ENCODE data around the gene LAPTM5.

Gene LAPTM5

GRCh38 chr1:30750731-30751291 lies 6.8 kb downstream of the LAPTM5 start:
- no peaks in the 10 kb centered on the region for H3K27me3 ChIP-seq (ENCODE audit: control insufficient read depth in 1 of 2, insufficient read depth in 2 of 2, low read length in 2 of 2)
- no peaks in the 10 kb centered on the region for H3K4me1 ChIP-seq (ENCODE audit: insufficient read depth, low read length)
- H3K9me3 ChIP-seq (ENCODE audit: low read length) = no peaks in the 10 kb centered on the region
- H3K36me3 ChIP-seq (ENCODE audit: insufficient read depth, low read length) = no peaks in the 10 kb centered on the region
- no peak overlapping the region for H3K27ac ChIP-seq (ENCODE audit: low read depth, low read length)
- H3K9ac ChIP-seq (ENCODE audit: low read length) = no peak overlapping the region
- H3K4me3 ChIP-seq (ENCODE audit: low read depth in 1 of 2, low read length in 2 of 2) = no peak overlapping the region

- Histone ChIP-seq H3K9ac (ENCODE audit: low read length) (no peak overlapping the region), H3K4me1 (ENCODE audit: insufficient read depth, low read length) (no peaks in the 10 kb centered on the region), H3K27me3 (ENCODE audit: control insufficient read depth in 1 of 2, insufficient read depth in 2 of 2, low read length in 2 of 2) (no peaks in the 10 kb centered on the region), H3K4me3 (ENCODE audit: low read depth in 1 of 2, low read length in 2 of 2) (no peak overlapping the region), H3K27ac (ENCODE audit: low read depth, low read length) (no peak overlapping the region), H3K36me3 (ENCODE audit: insufficient read depth, low read length) (no peaks in the 10 kb centered on the region), H3K9me3 (ENCODE audit: low read length) (no peaks in the 10 kb centered on the region)
Measured at GRCh38 chr1:30749691-30750583, 7.6 kb downstream of the LAPTM5 start.

- Histone ChIP-seq H3K27me3 (ENCODE audit: control insufficient read depth in 1 of 2, insufficient read depth in 2 of 2, low read length in 2 of 2) (no peaks in the 10 kb centered on the region), H3K4me1 (ENCODE audit: insufficient read depth, low read length) (no peaks in the 10 kb centered on the region), H3K27ac (ENCODE audit: low read depth, low read length) (no peak overlapping the region), H3K36me3 (ENCODE audit: insufficient read depth, low read length) (no peaks in the 10 kb centered on the region), H3K9ac (ENCODE audit: low read length) (no peak overlapping the region), H3K9me3 (ENCODE audit: low read length) (no peaks in the 10 kb centered on the region), H3K4me3 (ENCODE audit: low read depth in 1 of 2, low read length in 2 of 2) (no peak overlapping the region)
Measured at GRCh38 chr1:30748699-30749401, 8.7 kb downstream of the LAPTM5 start.

GRCh38 chr1:30748098-30748698 lies 9.4 kb downstream of the LAPTM5 start:
- Histone ChIP-seq H3K36me3 (ENCODE audit: insufficient read depth, low read length) (no peaks in the 10 kb centered on the region), H3K9me3 (ENCODE audit: low read length) (no peaks in the 10 kb centered on the region), H3K4me3 (ENCODE audit: low read depth in 1 of 2, low read length in 2 of 2) (no peak overlapping the region), H3K27me3 (ENCODE audit: control insufficient read depth in 1 of 2, insufficient read depth in 2 of 2, low read length in 2 of 2) (no peaks in the 10 kb centered on the region), H3K27ac (ENCODE audit: low read depth, low read length) (no peak overlapping the region), H3K9ac (ENCODE audit: low read length) (no peak overlapping the region), H3K4me1 (ENCODE audit: insufficient read depth, low read length) (no peaks in the 10 kb centered on the region)

- Histone ChIP-seq H3K27me3 (ENCODE audit: control insufficient read depth in 1 of 2, insufficient read depth in 2 of 2, low read length in 2 of 2) (no peaks in the 10 kb centered on the region), H3K9ac (ENCODE audit: low read length) (no peak overlapping the region), H3K27ac (ENCODE audit: low read depth, low read length) (no peak overlapping the region), H3K4me1 (ENCODE audit: insufficient read depth, low read length) (no peaks in the 10 kb centered on the region), H3K36me3 (ENCODE audit: insufficient read depth, low read length) (no peaks in the 10 kb centered on the region), H3K9me3 (ENCODE audit: low read length) (no peaks in the 10 kb centered on the region), H3K4me3 (ENCODE audit: low read depth in 1 of 2, low read length in 2 of 2) (no peak overlapping the region)
Measured at GRCh38 chr1:30747033-30748008, 10.3 kb downstream of the LAPTM5 start.

GRCh38 chr1:30746212-30747032 lies 11.2 kb downstream of the LAPTM5 start:
- no peaks in the 10 kb centered on the region for H3K9me3 ChIP-seq (ENCODE audit: low read length)
- no peak overlapping the region for H3K4me3 ChIP-seq (ENCODE audit: low read depth in 1 of 2, low read length in 2 of 2)
- H3K27ac ChIP-seq (ENCODE audit: low read depth, low read length) = peak overlapping the region; percentile 17
- no peaks in the 10 kb centered on the region for H3K27me3 ChIP-seq (ENCODE audit: control insufficient read depth in 1 of 2, insufficient read depth in 2 of 2, low read length in 2 of 2)
- H3K4me1 ChIP-seq (ENCODE audit: insufficient read depth, low read length) = no peaks in the 10 kb centered on the region
- no peak overlapping the region for H3K9ac ChIP-seq (ENCODE audit: low read length)
- H3K36me3 ChIP-seq (ENCODE audit: insufficient read depth, low read length) = no peaks in the 10 kb centered on the region

- no peaks in the 10 kb centered on the region for H3K4me1 ChIP-seq (ENCODE audit: insufficient read depth, low read length)
- no peaks in the 10 kb centered on the region for H3K36me3 ChIP-seq (ENCODE audit: insufficient read depth, low read length)
- H3K4me3 ChIP-seq (ENCODE audit: low read depth in 1 of 2, low read length in 2 of 2) = no peak overlapping the region
- no peaks in the 10 kb centered on the region for H3K9me3 ChIP-seq (ENCODE audit: low read length)
- H3K27me3 ChIP-seq (ENCODE audit: control insufficient read depth in 1 of 2, insufficient read depth in 2 of 2, low read length in 2 of 2) = no peaks in the 10 kb centered on the region
- no peak overlapping the region for H3K9ac ChIP-seq (ENCODE audit: low read length)
- H3K27ac ChIP-seq (ENCODE audit: low read depth, low read length) = peak overlapping the region; percentile 17
Measured at GRCh38 chr1:30745834-30746208, 11.8 kb downstream of the LAPTM5 start.

GRCh38 chr1:30745156-30745833 lies 12.3 kb downstream of the LAPTM5 start:
- Histone ChIP-seq H3K36me3 (ENCODE audit: insufficient read depth, low read length) (no peaks in the 10 kb centered on the region), H3K27ac (ENCODE audit: low read depth, low read length) (no peak overlapping the region), H3K27me3 (ENCODE audit: control insufficient read depth in 1 of 2, insufficient read depth in 2 of 2, low read length in 2 of 2) (no peaks in the 10 kb centered on the region), H3K9me3 (ENCODE audit: low read length) (no peaks in the 10 kb centered on the region), H3K9ac (ENCODE audit: low read length) (no peak overlapping the region), H3K4me1 (ENCODE audit: insufficient read depth, low read length) (no peaks in the 10 kb centered on the region), H3K4me3 (ENCODE audit: low read depth in 1 of 2, low read length in 2 of 2) (no peak overlapping the region)

GRCh38 chr1:30744060-30744756 lies 13.4 kb downstream of the LAPTM5 start:
- H3K4me1 ChIP-seq (ENCODE audit: insufficient read depth, low read length) = no peaks in the 10 kb centered on the region

More at GRCh38 chr1:30744060-30744756, 13.4 kb downstream of the LAPTM5 start:
- Histone ChIP-seq H3K36me3 (ENCODE audit: insufficient read depth, low read length) (no peaks in the 10 kb centered on the region), H3K9ac (ENCODE audit: low read length) (no peak overlapping the region), H3K9me3 (ENCODE audit: low read length) (no peaks in the 10 kb centered on the region), H3K4me3 (ENCODE audit: low read depth in 1 of 2, low read length in 2 of 2) (no peak overlapping the region), H3K27ac (ENCODE audit: low read depth, low read length) (no peak overlapping the region), H3K27me3 (ENCODE audit: control insufficient read depth in 1 of 2, insufficient read depth in 2 of 2, low read length in 2 of 2) (no peaks in the 10 kb centered on the region)
